Stimulated activated CD4-positive, alpha-beta T cell treated with anti-CD3 and anti-CD28 coated beads, Interleukin-4, amount 100 ng/mL, for 4 hours (primary cell): ENCODE results near the gene MUC2.

Source experiments
- DNase-seq, 2 experiments: peaks; one replicate each; pipeline ENCODE4 v3.0.0-alpha.2; 2020

Gene MUC2

GRCh38 chr11:1074244-1075221, at the start of gene MUC2:
Gene MUC2, plus strand, starts transcription at chr11:1074874.
- no peak for DNase-seq

- no peak for DNase-seq
These were observed 49.1 kb upstream of the MUC2 start for GRCh38 chr11:1025410-1026162.

GRCh38 chr11:1026163-1026450, 48.6 kb upstream of the MUC2 start:
- no peak for DNase-seq

GRCh38 chr11:1026641-1027482, 47.8 kb upstream of the MUC2 start:
- no peak for DNase-seq

- no peak for DNase-seq
These were observed 47.0 kb upstream of the MUC2 start for GRCh38 chr11:1027483-1028290.

- DNase-seq: no peak
These were observed 46.5 kb upstream of the MUC2 start for GRCh38 chr11:1028291-1028540.

- DNase-seq: no peak
These were observed 46.1 kb upstream of the MUC2 start for GRCh38 chr11:1028616-1029015.

GRCh38 chr11:1029051-1029450, 45.6 kb upstream of the MUC2 start:
- no peak for DNase-seq

GRCh38 chr11:1029654-1030053, 45.0 kb upstream of the MUC2 start:
- no peak for DNase-seq

- no peak for DNase-seq
These were observed 44.6 kb upstream of the MUC2 start for GRCh38 chr11:1030086-1030485.

- no peak for DNase-seq
These were observed 44.1 kb upstream of the MUC2 start for GRCh38 chr11:1030556-1030955.

- DNase-seq: no peak
These were observed 43.4 kb upstream of the MUC2 start for GRCh38 chr11:1031121-1031899.

GRCh38 chr11:1032310-1032891, 42.3 kb upstream of the MUC2 start:
- no peak for DNase-seq

GRCh38 chr11:1033016-1033798, 41.5 kb upstream of the MUC2 start:
- no peak for DNase-seq

GRCh38 chr11:1034001-1034400, 40.7 kb upstream of the MUC2 start:
- no peak for DNase-seq

- DNase-seq: no peak
These were observed 40.0 kb upstream of the MUC2 start for GRCh38 chr11:1034456-1035295.

- no peak for DNase-seq
These were observed 38.9 kb upstream of the MUC2 start for GRCh38 chr11:1035577-1036283.

GRCh38 chr11:1036303-1036923, 38.3 kb upstream of the MUC2 start, which contains the start of gene MUC6:
Gene MUC6, minus strand, starts transcription at chr11:1036718. Its CDS starts 63 bp downstream, at chr11:1036655.
- DNase-seq: no peak
